Endothelial cell of umbilical vein (primary cell): Measurements from ENCODE around the gene YDJC. TPM values are rescaled to one million over a fixed set of nuclear protein-coding genes. Genes with fewer than 3 reads are reported as not detected.

Experiments used
- BruUV-seq: library from RNA; stranded (reverse); fragments of 400-500 nt; replicated peaks from 2 replicates; lab custom pipeline; 2021; lab: Mats Ljungman, UMichigan
- CTCF ChIA-PET: fragments of 300-600, 350-600 bp; sonication (Branson Sonifier 250); formaldehyde crosslinking; loops from one replicate; lab custom pipeline; 2021; ENCODE audit warnings: antibody characterized with exemption, inconsistent platforms; lab: Charles Lee
- POLR2A ChIA-PET: fragments of 300-600, 350-600 bp; sonication (Branson Sonifier 250); formaldehyde crosslinking; loops from one replicate; lab custom pipeline; 2021; ENCODE audit warnings: antibody characterized with exemption, inconsistent platforms; lab: Charles Lee
- DNase-seq: peaks from one replicate; pipeline ENCODE4 v3.0.0-alpha.2; 2011; ENCODE audit warnings: low read depth, low spot score
- FAIRE-seq: peaks from 2 replicates; lab custom pipeline; 2011; peaks lifted over from hg19 to GRCh38; lab: Jason Lieb, UNC
- H2AFZ ChIP-seq: 2 replicates; pipeline ENCODE4 v1.6.0; 2012; ENCODE audit warnings: low read depth, low read length, control low read depth, inconsistent platforms
- H3K27ac ChIP-seq: 2 replicates; pipeline ENCODE4 v1.5.1; 2011; ENCODE audit warnings: low read depth, mild to moderate bottlenecking, control low read depth, low read length, moderate library complexity; ENCODE audit not compliant: insufficient read depth
- H3K27me3 ChIP-seq, 2 experiments: 2 replicates each; pipeline versions ENCODE4 v1.6.0 to v1.6.1; 2011; ENCODE audit warnings: low read length in 2 of 2, mixed read lengths in 1 of 2; ENCODE audit not compliant: control insufficient read depth in 2 of 2, insufficient read depth in 2 of 2
- H3K36me3 ChIP-seq, 2 experiments: 2 replicates in 1 of 2; 3 replicates in 1 of 2; pipeline ENCODE4 v1.5.1; 2011; ENCODE audit warnings: low read length in 2 of 2, mild to moderate bottlenecking in 1 of 2, moderate library complexity in 1 of 2; ENCODE audit not compliant: control insufficient read depth in 2 of 2, insufficient read depth in 2 of 2; ENCODE audit errors: extremely low read depth in 1 of 2
- H3K4me1 ChIP-seq: 3 replicates; pipeline ENCODE4 v1.5.1; 2011; ENCODE audit warnings: mild to moderate bottlenecking, low read length; ENCODE audit not compliant: control insufficient read depth, insufficient read depth; ENCODE audit errors: extremely low read depth
- H3K4me2 ChIP-seq: 2 replicates; pipeline ENCODE4 v1.6.1; 2011; ENCODE audit warnings: low read length, control low read depth, mixed read lengths; ENCODE audit not compliant: insufficient read depth
- H3K4me3 ChIP-seq, 3 experiments: fragments of 200-600 bp in 1 of 3; sonication (generic), shearing (Covaris generic) in 1 of 3; replicated peaks in 1 of 3; 2 replicates each; pipeline ENCODE4 v1.5.1; 2011 to 2016; ENCODE audit warnings: control low read depth in 3 of 3, low read length in 3 of 3, mild to moderate bottlenecking in 2 of 3, inconsistent platforms in 1 of 3, low read depth in 1 of 3, moderate library complexity in 1 of 3; ENCODE audit not compliant: insufficient read depth in 1 of 3
- H3K79me2 ChIP-seq: 2 replicates; pipeline ENCODE4 v1.6.0; 2012; ENCODE audit warnings: low read length, inconsistent platforms; ENCODE audit not compliant: control insufficient read depth, insufficient read depth
- H3K9ac ChIP-seq: replicated peaks from 2 replicates; pipeline ENCODE3; 2011; ENCODE audit warnings: low read length, control low read depth; ENCODE audit not compliant: insufficient read depth; ENCODE audit errors: extremely low read depth
- H3K9me1 ChIP-seq: replicated peaks from 3 replicates; pipeline ENCODE4 v1.6.0; 2011; ENCODE audit warnings: mild to moderate bottlenecking, low read length; ENCODE audit not compliant: control insufficient read depth, insufficient read depth; ENCODE audit errors: extremely low read depth
- H3K9me3 ChIP-seq: replicated peaks from 2 replicates; pipeline ENCODE4 v1.5.1; 2012; ENCODE audit warnings: low read length, inconsistent platforms; ENCODE audit not compliant: control insufficient read depth, insufficient read depth
- H4K20me1 ChIP-seq: replicated peaks from 2 replicates; pipeline ENCODE3; 2011; ENCODE audit warnings: mild to moderate bottlenecking, low read length; ENCODE audit not compliant: control insufficient read depth, insufficient read depth; ENCODE audit errors: extremely low read depth
- CTCF ChIP-seq, 2 donors: IDR thresholded peaks; 1 replicate in 1 of 2; 2 replicates in 1 of 2; pipeline ENCODE4 v1.5.1; 2011; ENCODE audit warnings: low read length in 2 of 2, mild to moderate bottlenecking in 2 of 2, moderate library complexity in 2 of 2, control low read depth in 1 of 2, inconsistent platforms in 1 of 2, low read depth in 1 of 2; ENCODE audit not compliant: insufficient read depth in 1 of 2; ENCODE audit errors: extremely low read depth in 1 of 2
- EZH2 ChIP-seq: IDR thresholded peaks from 2 replicates; pipeline ENCODE4 v1.6.1; 2012; ENCODE audit warnings: borderline replicate concordance, low read depth, mild to moderate bottlenecking, moderate library complexity, low read length, inconsistent platforms; ENCODE audit not compliant: severe bottlenecking
- FOS ChIP-seq: IDR thresholded peaks from 2 replicates; pipeline ENCODE4 v1.6.1; 2011; ENCODE audit warnings: mild to moderate bottlenecking, low read length, moderate library complexity, borderline replicate concordance; ENCODE audit not compliant: insufficient read depth
- GATA2 ChIP-seq: IDR thresholded peaks from 2 replicates; pipeline ENCODE4 v1.7.0; 2011; ENCODE audit warnings: low read depth, mild to moderate bottlenecking, moderate library complexity, mixed read lengths, low read length; ENCODE audit not compliant: insufficient read length, insufficient read depth
- JUN ChIP-seq: IDR thresholded peaks from 2 replicates; pipeline ENCODE4 v1.6.1; 2011; ENCODE audit warnings: borderline replicate concordance, low read depth; ENCODE audit not compliant: insufficient read length, insufficient read depth
- MYC ChIP-seq: IDR thresholded peaks from one replicate; pipeline ENCODE4 v1.6.1; 2011; ENCODE audit warnings: mild to moderate bottlenecking, low read depth, low read length
- POLR2A ChIP-seq: IDR thresholded peaks from 2 replicates; pipeline ENCODE4 v1.6.1; 2012; ENCODE audit warnings: low read depth, mild to moderate bottlenecking, control low read depth, low read length
- POLR2AphosphoS5 ChIP-seq: IDR thresholded peaks from 2 replicates; pipeline ENCODE4 v1.6.1; 2012; ENCODE audit warnings: low read depth, mild to moderate bottlenecking, control low read depth, low read length, moderate library complexity; ENCODE audit not compliant: insufficient read depth
- dilution Hi-C: fragments of 300-500 bp; cut with MboI; formaldehyde crosslinking; loops from one replicate; pipeline ENCODE4 v1.15.0; 2019; ENCODE audit warnings: low sequenced_read_pairs; ENCODE audit not compliant: extremely low pct_ligation_motif_present
- intact Hi-C: fragments of 100-400 bp; cut with micrococcal nuclease; formaldehyde crosslinking; loops from one replicate; pipeline ENCODE4 v1.10.0; 2022
- polyA plus RNA-seq, 4 experiments: library from polyadenylated mRNA; depleted of rRNA in 3 of 4; stranded (reverse) in 3 of 4; unstranded in 1 of 4; fragments of >200 nt; gene quantifications; 2 replicates each; pipeline versions ENCODE4 v1.2.1 to v1.2.3, GENCODE V29; 2011 to 2012; ENCODE audit warnings: missing spikeins in 1 of 4
- total RNA-seq: library from RNA; stranded (reverse); gene quantifications from 2 replicates; pipeline ENCODE4 v1.2.3, GENCODE V29; 2021
- TF ChIP-seq, protein P1 (sequence below): IDR thresholded peaks from 2 replicates; pipeline ENCODE4 v1.6.1; 2011; ENCODE audit not compliant: insufficient read depth, insufficient read length

Gene YDJC
- total and polyA plus RNA-seq, 2 donors (not counting 3 experiments of a cell fraction or from before 2014, with no cell fraction given): 27.2 to 29.9 TPM

- Histone ChIP-seq H4K20me1 (no peaks in the 10 kb centered on the region), H3K4me3 (no peak overlapping the region), H3K27me3 (peaks cover 0 to 2% of the 10 kb centered on the region in 2 experiments), H3K4me2 (no peak overlapping the region), H3K79me2 (no peaks in the 10 kb centered on the region), H3K9me1 (no peaks in the 10 kb centered on the region), H3K4me1 (peaks cover 8% of the 10 kb centered on the region), H3K9ac (no peak overlapping the region), H3K27ac (no peak overlapping the region), H3K36me3 (no peaks in the 10 kb centered on the region), H2AFZ (no peak overlapping the region), H3K9me3 (no peaks in the 10 kb centered on the region)
- DNase-seq: no peak
- ChIA-PET CTCF (no interaction called here), POLR2A (no interaction called here)
- no peak for FAIRE-seq
- dilution Hi-C loops: no loop called here
- BruUV-seq: no TSS peak
- no peak for TF ChIP-seq GATA2
- no peak for TF ChIP-seq POLR2AphosphoS5
- TF ChIP-seq FOS: no peak
- TF ChIP-seq POLR2A: no peak
- TF ChIP-seq CTCF (IDR thresholded peaks at IDR 0.05; ENCODE audit: extremely low read depth in 1 of 2, insufficient read depth in 1 of 2, low read depth in 1 of 2, low read length in 2 of 2): no peak
- TF ChIP-seq MYC: no peak
- TF ChIP-seq EZH2: no peak
- TF ChIP-seq, protein P1, sequence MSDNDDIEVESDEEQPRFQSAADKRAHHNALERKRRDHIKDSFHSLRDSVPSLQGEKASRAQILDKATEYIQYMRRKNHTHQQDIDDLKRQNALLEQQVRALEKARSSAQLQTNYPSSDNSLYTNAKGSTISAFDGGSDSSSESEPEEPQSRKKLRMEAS: no peak
- no peak for TF ChIP-seq JUN
- intact Hi-C loops: no loop called here
Measured at GRCh38 chr22:21660904-21661303, 31.1 kb upstream of the YDJC start.
